ENCODE results near the gene MARCO. TPM values are rescaled to one million over a fixed set of nuclear protein-coding genes. Genes with fewer than 3 reads are reported as not detected.

MARCO gene
- total RNA-seq, 1 donor from 2014 or later, result not detected

DNA sequence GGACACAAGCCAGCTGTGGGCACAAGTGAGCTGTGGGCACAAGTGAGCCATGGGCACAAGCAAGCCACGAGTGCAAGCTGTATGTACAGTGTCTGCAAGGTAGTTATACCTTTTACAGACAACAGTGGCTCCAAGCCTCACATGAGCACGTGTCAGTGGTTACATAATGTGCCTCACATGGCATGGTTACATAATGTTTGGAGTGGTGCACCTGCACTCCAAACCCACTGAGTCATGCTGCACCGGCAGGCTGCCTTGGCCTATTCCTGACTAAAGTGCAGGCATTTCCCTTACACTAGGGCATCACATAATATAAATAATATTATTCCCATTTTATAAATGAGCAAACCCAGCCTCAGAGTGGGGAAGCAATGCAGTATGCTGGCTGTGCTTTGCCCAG, 62.6 kb downstream of the MARCO start:
- DNase-seq (ENCODE audit: low read depth, low spot score), result no peak

DNA sequence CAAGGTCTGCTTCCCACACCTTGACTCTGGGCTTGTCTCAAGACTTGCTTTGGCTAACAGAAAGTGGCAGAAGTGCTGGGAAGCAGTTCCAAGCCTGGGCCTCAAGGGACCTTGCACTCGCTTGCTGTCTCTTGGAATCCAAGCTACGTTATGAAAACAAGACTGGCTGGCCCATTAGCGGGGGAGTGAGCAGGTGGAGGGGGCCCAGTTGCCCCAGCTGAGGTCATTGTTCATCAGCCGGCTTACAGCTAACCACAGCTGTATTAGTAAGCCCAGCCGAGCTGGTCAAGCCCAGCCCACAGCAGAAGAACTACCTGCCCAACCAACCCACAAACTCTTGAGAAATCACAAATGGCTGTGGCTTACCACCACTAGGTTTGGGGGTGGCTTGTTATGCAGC, 63.1 kb downstream of the MARCO start:
- no peak for DNase-seq (ENCODE audit: low read depth, low spot score)

DNA sequence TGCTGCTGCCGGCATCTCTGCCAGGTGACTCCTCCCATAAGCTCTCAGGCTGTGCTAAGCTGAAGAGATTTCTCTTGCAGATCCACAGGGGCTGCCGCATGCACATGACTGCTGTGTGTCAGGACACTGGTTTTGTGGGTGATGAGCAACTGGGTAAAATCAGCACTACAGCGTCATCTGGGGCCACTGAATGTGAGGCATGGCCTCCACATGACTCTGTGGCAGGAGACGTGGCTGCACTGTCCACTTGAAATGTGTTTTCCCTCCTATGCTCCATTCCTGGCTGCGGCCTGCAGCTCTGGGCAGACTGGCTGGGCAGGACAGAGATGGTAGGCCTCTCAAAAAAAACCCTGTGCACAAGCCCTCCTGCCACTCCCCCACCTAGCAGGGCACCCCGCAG, 63.6 kb downstream of the MARCO start:
- DNase-seq (ENCODE audit: low read depth, low spot score), result no peak

DNA sequence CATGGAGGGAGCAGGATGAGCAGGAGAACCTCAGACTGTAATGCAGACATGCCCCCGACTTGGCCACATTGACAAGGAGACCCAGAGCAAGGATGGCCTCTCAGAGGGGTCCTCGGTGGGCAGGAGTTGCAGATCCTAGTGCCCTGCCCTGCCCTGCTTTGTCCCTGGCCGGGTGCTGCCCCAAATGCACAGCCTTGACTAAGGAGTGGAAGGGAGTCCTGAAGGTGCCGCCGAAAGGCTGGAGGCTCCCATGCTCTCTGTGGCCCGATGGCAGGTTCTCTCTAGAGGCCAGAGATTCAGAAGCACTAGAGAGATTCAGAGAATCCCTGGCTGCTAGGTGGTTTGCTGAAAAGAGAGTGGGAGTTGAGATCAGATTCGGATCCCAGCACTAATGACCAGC, 64.4 kb downstream of the MARCO start:
- no peak for DNase-seq (ENCODE audit: low read depth, low spot score)

DNA sequence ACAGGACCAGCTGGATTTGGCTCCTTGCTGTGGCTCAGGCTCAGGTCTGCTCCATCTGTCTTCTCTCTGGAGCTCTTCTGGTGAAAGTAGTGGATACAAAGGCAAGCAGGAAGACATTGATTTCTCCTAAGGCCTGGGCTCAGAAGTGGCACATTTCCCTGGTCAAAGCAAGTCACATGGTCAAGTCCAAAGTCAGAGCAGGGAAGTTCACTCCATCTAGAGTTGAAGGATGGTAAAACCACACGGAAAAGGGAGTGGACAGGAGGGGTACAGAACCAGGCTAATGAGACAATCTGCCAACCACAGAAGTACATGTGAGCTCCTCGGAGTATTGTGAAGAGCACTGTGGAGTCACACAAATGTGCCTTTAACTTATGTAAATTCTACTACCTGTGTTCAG, 66.1 kb downstream of the MARCO start:
- no peak for DNase-seq (ENCODE audit: low read depth, low spot score)

DNA sequence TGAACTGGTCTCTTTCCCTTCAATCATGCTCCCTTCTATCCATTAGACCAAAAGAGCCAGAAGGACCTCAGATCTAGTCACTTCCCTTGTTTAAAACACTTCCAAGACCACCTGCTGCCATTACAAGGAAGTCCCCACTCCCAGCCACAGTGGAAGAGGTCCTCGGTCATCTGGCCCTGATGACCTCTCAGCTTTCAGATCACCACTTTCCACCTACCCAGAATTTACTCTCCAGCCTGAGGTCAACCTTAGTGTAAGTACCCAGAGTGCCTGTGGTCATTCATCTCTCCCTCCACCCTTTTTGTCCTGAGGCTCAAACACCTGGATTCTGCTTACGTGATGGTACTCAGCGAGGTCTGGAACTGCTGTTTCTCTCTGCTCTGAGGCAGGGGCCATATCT, 67.1 kb downstream of the MARCO start:
- no peak for DNase-seq (ENCODE audit: low read depth, low spot score)

DNA sequence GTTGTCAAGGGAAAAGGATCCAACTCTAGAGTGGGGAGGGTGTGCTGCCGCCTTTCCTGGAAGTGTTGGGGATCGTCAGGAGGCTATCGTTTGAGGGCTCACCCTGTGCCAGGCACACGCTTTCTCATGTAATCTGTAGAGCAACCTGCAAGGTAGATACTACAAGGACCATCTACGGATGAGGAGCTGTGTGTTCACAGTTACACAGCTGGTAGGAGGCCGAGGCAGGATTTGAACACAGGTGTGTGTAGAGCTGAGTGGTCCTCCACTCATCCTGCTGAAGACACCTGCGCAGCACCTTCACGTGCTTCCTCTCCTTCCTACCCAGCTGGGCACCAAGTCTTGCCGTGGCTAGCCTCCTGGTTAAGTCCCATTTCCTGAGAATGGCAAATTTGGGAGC, 68.3 kb downstream of the MARCO start:
- no peak for DNase-seq (ENCODE audit: low read depth, low spot score)

DNA sequence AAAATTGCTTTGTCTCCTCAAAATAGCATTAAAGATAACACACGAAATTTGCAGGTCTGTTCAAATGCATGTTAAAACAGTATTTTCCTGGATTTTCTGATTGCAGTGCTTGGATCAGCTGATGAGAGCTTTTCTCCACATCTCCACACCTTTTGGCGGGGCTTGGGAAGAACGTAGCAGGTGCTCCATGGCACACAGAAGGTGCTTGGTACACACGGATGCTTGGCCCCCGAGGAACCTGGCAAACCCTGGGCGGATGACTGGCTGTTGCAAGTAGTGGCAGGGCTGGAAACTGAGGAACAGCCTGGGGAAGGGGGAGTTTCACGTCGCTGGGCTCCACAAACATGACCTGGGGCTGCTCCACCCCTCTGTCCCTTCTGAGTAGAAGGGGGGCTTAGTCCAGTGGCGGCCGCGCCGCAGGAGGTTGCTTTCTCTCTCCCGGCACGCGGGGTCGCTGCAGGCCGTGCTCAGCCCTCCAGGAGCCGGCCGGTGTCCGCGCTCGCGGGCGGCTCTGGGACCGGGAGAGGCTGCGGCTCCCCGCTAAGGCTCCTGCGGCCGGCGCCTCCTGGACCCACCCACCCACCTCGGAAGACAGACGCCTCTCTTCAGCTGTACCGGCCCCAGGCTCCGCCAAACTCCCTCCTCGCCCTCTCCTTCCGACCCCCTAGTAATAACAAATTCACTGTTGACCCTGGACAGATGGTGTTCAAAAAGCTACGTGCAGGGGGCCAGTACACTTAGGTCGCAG, 69.3 kb downstream of the MARCO start:
- no peak for DNase-seq (ENCODE audit: low read depth, low spot score)

DNA sequence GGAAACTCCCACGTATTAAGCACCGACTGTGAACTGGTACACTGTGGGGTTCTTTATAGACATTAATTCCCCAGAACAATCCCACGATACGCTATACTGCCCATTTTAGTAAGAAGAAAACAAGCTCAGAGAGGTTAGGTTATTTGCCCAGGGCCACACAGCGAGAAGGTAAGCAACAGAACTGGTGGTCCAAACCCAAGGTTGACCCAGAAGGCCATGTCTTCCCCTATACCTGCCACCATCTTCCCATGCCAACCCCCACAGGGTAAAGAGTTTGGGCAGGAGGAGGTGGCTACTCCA, 69.9 kb downstream of the MARCO start:
- no peak for DNase-seq (ENCODE audit: low read depth, low spot score)

DNA sequence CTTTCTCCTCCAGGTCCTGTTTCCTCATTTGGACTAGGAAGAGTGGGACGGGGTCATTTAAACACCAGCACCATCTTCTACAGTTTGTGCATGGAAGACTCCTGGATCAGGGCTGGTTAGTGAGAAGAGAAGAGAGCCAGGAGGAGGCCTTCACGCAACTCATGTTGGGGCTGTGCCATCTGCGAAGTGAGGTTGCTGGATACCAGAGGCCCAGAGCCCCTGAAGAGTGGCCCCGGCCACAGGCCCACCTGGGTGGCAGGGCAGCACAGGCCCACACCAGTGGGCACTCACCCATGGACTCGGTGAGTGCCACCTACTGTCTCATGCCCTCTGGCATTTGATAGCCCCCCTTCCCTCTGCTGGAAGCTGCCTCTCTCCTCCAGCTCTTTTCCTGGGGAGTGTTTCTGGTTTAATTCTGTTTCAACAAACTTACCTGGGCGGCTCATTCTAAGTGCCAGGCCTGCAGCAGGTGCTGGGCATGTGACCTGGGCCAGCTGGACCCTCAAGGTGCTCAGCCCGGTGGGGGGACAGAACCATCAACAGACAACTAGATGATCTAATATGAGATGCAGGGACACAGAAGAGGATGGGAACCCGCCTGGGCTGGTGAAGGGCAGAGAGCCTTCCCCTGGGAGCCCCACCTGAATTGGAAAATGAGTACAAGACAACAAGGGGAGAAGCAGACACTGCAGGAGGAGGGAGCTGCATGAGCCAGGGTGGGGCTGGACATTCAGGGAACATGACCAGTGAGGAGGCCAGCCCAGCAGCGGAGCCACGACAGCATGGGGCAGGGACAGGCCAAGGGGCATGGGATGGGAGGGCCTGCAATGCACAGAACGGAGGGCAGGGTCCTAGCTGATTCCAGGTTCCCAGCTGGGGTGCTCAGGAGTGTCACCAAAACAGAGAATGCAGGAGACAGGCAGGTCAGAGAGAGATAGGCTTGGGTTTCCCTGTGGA, 70.6 kb downstream of the MARCO start:
- DNase-seq (ENCODE audit: low read depth, low spot score), result no peak

DNA sequence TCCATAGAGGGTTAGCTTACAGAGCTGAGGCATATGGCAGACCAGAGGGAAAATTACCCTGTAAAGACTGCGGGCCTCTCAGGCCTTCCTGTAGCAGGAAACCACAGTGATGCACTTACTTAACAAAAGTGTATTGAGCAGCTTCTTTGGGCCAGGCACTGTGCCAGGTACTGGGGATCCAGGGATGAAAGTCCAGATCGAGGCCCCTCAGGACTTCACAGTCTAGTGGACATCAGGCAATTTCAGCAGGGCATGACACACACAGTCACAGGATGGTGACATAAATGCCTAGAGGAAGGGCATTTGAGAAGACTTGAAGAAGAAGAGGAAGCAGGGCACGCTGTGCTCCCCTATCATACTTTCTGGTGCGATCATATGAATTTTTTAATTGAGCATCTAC, 71.7 kb downstream of the MARCO start:
- DNase-seq (ENCODE audit: low read depth, low spot score), result no peak

DNA sequence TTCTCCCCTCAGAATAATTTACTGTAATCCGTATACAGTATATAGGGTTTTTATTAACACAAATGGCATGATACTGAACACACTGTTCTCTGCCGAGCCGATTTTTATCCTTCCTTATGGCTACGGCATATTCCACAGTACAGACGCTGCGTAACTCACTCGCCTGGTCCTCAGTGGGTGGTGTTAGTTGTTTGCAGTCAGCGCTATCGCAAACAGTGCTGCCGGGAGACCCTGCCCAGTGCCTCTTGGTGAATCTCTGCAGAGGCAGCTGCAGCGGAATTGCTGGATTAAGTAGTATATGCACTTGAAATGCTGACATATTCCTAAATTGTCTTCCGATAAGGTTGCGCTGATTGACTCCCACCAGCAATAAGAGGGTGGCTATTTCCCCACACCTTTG, 73.9 kb downstream of the MARCO start:
- no peak for DNase-seq (ENCODE audit: low read depth, low spot score)

DNA sequence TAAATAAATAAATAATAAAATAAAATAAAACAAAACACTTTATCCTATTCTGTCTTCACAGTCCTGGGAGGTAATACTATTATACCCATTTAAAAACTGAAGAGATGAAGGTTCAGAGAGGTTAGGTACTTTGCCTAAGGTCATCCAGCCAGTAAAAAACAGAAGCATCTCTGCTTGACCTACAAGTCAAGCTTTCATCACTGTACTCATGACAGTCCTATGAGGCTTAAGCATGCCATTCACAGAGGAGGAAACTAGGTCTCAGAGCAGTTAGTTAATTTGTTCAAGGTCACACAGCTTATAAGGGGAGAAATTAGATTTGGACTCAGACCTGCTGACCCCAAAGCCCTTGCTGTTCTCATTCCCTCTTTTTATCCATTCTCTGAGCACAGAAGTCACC, 77.5 kb downstream of the MARCO start:
- no peak for DNase-seq (ENCODE audit: low read depth, low spot score)

DNA sequence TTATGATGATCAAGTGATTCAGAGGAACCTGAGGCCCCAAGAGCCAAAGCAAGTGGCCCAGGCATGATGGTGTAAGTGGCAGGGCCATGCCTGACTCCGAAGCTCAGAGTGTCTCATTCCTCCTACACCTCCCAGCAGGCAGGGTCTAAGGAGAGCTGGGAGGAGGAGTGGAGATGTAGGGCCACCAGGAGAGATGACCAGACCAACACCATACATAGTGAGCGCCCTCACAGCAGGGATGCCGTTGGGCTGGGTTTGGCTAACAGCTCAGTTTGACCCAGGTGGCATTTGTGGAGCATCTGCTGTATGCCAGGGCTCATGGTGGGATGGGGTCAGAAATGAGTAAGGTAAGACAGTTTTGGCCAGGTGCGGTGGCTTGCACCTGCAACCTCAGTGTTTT, 80.7 kb downstream of the MARCO start:
- DNase-seq (ENCODE audit: low read depth, low spot score), result no peak

DNA sequence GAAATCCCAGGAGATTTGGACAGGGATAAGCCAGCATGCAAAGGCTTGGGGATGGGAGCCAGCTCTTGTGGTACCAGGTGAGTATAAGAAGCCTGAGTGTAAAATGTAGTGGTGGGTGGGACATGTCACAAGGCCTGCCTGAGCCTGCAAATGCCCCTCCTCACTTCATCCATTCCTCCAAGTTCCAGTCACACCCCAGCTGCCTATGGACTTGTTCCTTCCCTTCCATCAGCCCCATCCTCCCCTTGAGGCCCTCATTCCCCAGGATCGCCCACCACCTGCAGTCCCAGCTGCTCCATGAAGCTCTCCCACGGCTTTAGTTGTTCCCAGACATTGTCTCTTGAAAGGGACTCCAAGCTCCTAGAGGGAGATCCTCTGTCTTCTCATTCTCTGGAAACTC, 81.5 kb downstream of the MARCO start:
- no peak for DNase-seq (ENCODE audit: low read depth, low spot score)

DNA sequence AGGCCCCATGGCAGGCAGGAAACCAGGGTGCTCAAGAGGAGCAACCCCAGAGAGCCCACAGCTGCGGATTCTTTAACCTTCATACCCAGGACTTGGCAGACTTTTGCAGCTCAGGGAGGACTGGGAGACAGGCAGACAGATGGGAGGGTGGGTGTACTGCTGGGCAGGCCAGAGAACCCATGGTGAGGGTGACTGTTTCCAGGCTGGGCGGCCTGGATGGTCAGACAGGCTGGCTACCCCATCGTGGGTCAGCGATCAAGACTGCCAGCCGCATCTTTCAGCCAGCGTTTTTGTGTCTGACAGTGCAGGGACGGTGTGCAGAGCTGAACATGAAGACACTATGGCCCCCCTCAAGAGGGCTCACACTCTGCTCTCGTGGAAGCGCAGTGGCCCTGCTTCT, 82.2 kb downstream of the MARCO start:
- DNase-seq (ENCODE audit: low read depth, low spot score), result no peak

DNA sequence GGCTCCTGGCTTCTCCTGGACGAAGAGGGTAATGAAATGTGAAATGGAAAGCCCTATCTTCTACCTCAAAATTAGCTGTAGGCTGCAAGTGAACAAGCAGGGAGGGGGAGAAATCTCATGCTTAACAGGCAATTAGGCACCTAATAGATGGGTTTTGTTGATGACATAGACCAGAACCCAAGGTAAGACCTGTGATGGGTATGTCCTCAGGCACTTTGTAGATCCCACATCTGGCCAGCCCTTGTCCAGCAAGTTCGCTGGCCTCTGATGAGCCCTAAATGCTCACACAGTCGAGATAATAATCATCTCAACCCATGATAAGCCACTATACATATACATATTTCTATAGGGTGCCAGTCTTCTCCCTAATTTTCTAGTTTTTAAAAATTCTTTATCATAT, 82.6 kb downstream of the MARCO start:
- no peak for DNase-seq (ENCODE audit: low read depth, low spot score)

DNA sequence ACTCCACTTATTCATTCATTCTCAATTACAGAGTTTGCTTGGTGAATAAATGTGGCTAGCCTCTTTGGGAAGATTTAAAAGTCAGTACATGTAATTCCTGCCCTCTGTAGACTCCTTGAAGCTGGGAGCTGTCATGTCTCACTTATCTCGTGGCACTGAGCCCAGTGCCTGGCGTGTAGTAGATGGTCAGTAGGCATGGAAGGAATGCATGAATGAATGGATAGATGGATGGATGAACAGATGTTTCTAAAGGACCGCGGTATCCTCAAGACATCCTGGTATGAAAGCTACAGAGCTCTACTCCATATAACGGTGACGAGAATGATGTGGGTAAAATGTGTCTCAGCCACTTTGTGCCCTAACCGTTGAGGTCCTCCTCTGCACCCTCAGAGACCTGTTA, 83.0 kb downstream of the MARCO start:
- DNase-seq (ENCODE audit: low read depth, low spot score), result no peak

DNA sequence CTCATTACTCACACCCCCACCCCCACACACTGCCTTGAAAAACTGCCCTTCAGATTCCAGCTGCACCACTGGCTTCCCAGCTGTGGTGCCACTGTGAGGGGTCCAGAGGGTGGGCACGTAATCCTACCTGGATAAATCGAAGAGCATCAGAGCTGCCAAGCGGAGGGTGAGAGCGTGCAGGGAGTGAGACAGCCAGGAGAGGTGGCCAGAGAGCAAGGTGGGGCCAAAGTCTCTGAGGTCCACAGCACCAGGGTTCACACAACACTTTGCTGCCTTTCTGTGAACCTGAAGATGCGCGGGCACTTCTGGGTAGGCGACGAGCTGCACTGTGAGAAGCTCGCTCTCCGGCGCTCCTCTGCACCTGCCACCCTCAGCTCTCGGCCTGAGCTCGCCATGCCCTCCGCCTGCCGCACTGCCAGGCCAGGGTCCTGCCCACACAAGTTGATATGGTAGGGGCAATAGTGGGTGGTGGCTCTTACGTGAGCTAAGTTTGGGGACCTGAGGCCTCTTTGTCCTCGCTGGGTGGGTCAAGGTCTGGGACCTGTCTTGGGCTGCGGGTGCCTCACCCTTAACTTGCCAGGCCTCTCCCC, 83.9 kb downstream of the MARCO start:
- DNase-seq (ENCODE audit: low read depth, low spot score), result no peak

DNA sequence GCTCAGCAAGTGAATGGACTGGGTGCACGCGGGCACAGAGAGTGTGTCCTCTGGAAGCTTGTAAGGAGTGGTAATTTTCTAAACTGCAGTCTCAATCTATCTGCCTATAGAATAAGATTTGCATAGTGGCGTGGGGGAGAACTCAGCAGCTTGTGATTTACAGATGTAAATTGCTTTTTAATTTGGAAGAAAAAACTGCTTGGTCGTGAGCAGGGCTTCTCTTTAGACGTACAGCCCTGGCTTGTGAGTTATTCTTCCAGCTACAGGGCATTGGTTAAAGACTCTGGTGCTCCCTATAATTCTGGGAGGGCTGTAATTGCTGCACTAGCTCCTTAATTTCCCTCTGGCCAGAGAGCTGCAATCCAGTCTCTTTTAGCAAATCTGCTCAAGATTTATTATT, 84.9 kb downstream of the MARCO start:
- no peak for DNase-seq (ENCODE audit: low read depth, low spot score)

DNA sequence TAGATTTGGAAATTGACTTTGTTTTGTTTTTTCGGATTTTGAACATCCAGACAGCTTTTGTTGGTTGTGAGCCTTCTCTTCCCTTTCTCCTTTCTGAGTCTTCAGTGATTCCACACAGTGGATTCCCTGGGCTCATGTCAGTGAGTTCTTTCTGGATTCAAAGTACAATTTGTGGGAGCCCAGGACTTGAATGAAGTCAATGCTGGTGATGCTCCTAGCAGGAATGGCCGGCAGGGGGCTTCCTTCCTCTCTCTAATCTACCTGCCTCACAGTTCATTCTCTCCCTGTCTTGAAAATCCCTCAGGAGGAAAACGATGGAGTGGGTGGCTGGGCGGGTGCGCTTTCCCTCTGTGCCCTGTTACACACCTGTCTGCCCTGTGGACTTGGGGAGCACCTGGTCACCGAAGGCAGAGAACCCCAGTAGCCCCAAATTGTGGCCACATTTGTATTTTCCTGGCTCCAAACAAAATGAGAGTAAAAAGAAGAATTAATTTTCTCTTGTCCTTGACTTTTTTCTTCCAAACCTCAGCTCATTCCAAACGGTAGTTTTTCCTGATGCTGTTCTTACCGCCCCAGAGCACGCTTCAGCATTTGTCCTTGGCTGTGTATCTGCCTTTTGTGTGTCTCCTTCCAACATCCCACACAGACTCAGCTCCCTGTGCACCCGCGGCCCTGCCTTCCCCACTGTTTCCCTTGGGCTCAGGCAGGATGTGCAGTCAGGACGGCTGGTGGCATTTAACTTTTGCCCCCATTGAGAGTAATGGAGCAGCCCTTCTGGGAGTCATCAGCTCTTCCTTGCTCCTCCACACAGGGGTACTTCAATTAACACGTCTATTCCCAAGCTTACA, 86.6 kb downstream of the MARCO start:
- no peak for DNase-seq (ENCODE audit: low read depth, low spot score)

DNA sequence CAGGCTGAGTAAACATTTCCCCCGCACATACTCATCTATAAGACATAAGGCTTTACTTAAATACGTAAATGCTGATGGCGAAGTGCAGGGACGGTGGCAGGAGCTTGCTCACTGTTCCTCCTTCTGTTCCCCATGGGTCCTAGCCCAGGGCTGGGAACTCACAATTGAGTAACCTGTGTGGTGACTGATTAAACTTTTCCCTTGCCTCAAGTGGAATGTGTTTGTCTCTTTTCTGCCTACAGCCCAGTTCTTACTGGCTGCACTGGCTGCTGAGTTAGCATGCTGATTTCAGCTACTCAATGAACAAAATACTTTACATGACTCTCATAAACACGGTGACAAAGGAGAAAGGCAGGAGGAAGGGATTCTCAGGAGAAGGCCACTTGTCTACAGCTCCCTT, 87.3 kb downstream of the MARCO start:
- DNase-seq (ENCODE audit: low read depth, low spot score), result no peak

Measured in pulmonary artery endothelial cell (primary cell).